Measurements from ENCODE around the gene ZNF764. TPM values are rescaled to one million over a fixed set of nuclear protein-coding genes. Genes with fewer than 3 reads are reported as not detected.

The ZNF764 gene
- total and polyA plus RNA-seq, 9 of the 15 experiments (the other 6 are each of a cell fraction or from before 2014, with no cell fraction given): 0.69 to 10.1 (median 4.1) TPM

GRCh38 chr16:30585400-30586191, 27.4 kb upstream of the ZNF764 start, which contains the start of gene ZNF785 (continued):
- no peak for TF ChIP-seq FOXJ3 (CRISPR knock-in tag; IDR thresholded peaks at IDR 0.05)
- no peak for TF ChIP-seq WHSC1 (IDR thresholded peaks at IDR 0.05; ENCODE audit: low read length)
- no peak for TF ChIP-seq ZBTB8A (IDR thresholded peaks at IDR 0.05; ENCODE audit: partially characterized antibody)
- TF ChIP-seq GABPB2 (CRISPR knock-in tag; conservative IDR thresholded peaks at IDR 0.05): no peak
- no peak for TF ChIP-seq ZNF124 (CRISPR knock-in tag; IDR thresholded peaks at IDR 0.05)
- TF ChIP-seq ZNF778 (CRISPR knock-in tag; IDR thresholded peaks at IDR 0.05): no peak
- TF ChIP-seq, protein P1, sequence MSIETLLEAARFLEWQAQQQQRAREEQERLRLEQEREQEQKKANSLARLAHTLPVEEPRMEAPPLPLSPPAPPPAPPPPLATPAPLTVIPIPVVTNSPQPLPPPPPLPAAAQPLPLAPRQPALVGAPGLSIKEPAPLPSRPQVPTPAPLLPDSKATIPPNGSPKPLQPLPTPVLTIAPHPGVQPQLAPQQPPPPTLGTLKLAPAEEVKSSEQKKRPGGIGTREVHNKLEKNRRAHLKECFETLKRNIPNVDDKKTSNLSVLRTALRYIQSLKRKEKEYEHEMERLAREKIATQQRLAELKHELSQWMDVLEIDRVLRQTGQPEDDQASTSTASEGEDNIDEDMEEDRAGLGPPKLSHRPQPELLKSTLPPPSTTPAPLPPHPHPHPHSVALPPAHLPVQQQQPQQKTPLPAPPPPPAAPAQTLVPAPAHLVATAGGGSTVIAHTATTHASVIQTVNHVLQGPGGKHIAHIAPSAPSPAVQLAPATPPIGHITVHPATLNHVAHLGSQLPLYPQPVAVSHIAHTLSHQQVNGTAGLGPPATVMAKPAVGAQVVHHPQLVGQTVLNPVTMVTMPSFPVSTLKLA (conservative IDR thresholded peaks at IDR 0.05): peak; percentile 94 to 97
- TF ChIP-seq MYC (IDR thresholded peaks at IDR 0.05; ENCODE audit: low read depth, low read length): peak; percentile 99
- peak; percentile 66 for TF ChIP-seq MYC (CRISPR knock-in tag; IDR thresholded peaks at IDR 0.05; ENCODE audit: borderline replicate concordance, low read depth)
- TF ChIP-seq EP400 (IDR thresholded peaks at IDR 0.05): peak; percentile 99
- TF ChIP-seq HOMEZ (CRISPR knock-in tag; IDR thresholded peaks at IDR 0.05): no peak
- TF ChIP-seq ZNF398 (CRISPR knock-in tag; IDR thresholded peaks at IDR 0.05): no peak
- no peak for TF ChIP-seq ZFPM2 (CRISPR knock-in tag; IDR thresholded peaks at IDR 0.05)
- peak; percentile 45; the same call in 1 of the 2 replicates for TF ChIP-seq ZEB2 (IDR thresholded peaks at IDR 0.05)
- no peak for TF ChIP-seq ZC3H11A (IDR thresholded peaks at IDR 0.05; ENCODE audit: low read depth, low read length)
- peak; percentile 87 for TF ChIP-seq CREM (IDR thresholded peaks at IDR 0.05; ENCODE audit: low read depth)
- TF ChIP-seq ZNF280A (IDR thresholded peaks at IDR 0.05; ENCODE audit: low read depth, partially characterized antibody): no peak
- 0 out of 2 replicates have a peak, but pooled peaks have one; percentile 37 for TF ChIP-seq ATF4 (CRISPR knock-in tag; IDR thresholded peaks at IDR 0.05)
- no peak for TF ChIP-seq ETS2 (tag; IDR thresholded peaks at IDR 0.05; ENCODE audit: borderline replicate concordance, poor library complexity, severe bottlenecking)
- no peak for TF ChIP-seq TFAM (CRISPR knock-in tag; conservative IDR thresholded peaks at IDR 0.05)

All from K562 (cell line).